Heart left ventricle (tissue), 16 donors: Measurements from ENCODE around the gene TIMELESS. TPM values are rescaled to one million over a fixed set of nuclear protein-coding genes. Genes with fewer than 3 reads are reported as not detected.
"Not testable (repeated sequence)": the region's sequence is repeated elsewhere in the genome, so short reads cannot be mapped to it uniquely, and the experiment has no call there.

Source experiments
- ATAC-seq, 4 donors: fragments of 200-7000 bp; cut with Tn5 transposase; one replicate each; pipeline ENCODE4 v1.9.1; 2020 to 2022; ENCODE audit warnings: moderate library complexity in 4 of 4, mild to moderate bottlenecking in 3 of 4, moderate number of reproducible peaks in 1 of 4
- DNase-seq, 5 donors: peaks; one replicate each; pipeline ENCODE4 v3.0.0-alpha.2; 2020
- H3K27ac ChIP-seq, 12 donors: fragments of 200-600 bp; sonication (generic) in 4 of 12; one replicate each; pipeline versions ENCODE4 v1.5.0 to v1.8.0; 2016 to 2022; ENCODE audit warnings: mild to moderate bottlenecking in 2 of 12
- H3K27me3 ChIP-seq, 9 donors: fragments of 200-600 bp; sonication (generic) in 2 of 9; one replicate each; pipeline versions ENCODE4 v1.5.1 to v1.8.0; 2016 to 2022; ENCODE audit warnings: mild to moderate bottlenecking in 3 of 9
- H3K36me3 ChIP-seq, 9 donors: fragments of 200-600 bp; sonication (generic) in 2 of 9; one replicate each; pipeline versions ENCODE4 v1.5.0 to v1.8.0; 2018 to 2022; ENCODE audit warnings: mild to moderate bottlenecking in 2 of 9
- H3K4me1 ChIP-seq, 12 donors: fragments of 200-600 bp; sonication (generic) in 4 of 12; one replicate each; pipeline versions ENCODE4 v1.5.0 to v1.8.0; 2016 to 2022; ENCODE audit warnings: mild to moderate bottlenecking in 3 of 12
- H3K4me3 ChIP-seq, 12 donors: fragments of 200-600 bp; sonication (generic) in 4 of 12; one replicate each; pipeline versions ENCODE4 v1.5.0 to v1.8.0; 2017 to 2022; ENCODE audit warnings: mild to moderate bottlenecking in 9 of 12, moderate library complexity in 4 of 12
- H3K9me3 ChIP-seq, 12 donors: fragments of 200-600 bp; sonication (generic) in 4 of 12; one replicate each; pipeline versions ENCODE4 v1.5.0 to v1.8.0; 2016 to 2022; ENCODE audit warnings: mild to moderate bottlenecking in 1 of 12
- CTCF ChIP-seq, 12 donors: fragments of 200-600 bp; sonication (generic) in 4 of 12; IDR thresholded peaks; one replicate each; pipeline versions ENCODE4 v1.5.0 to v1.8.0; 2018 to 2022; ENCODE audit warnings: antibody characterized with exemption in 12 of 12, mild to moderate bottlenecking in 5 of 12
- POLR2A ChIP-seq, 2 donors: fragments of 450-650 bp; IDR thresholded peaks; one replicate each; pipeline ENCODE4 v1.6.1; 2017; ENCODE audit warnings: antibody characterized with exemption in 2 of 2, mild to moderate bottlenecking in 2 of 2, moderate library complexity in 2 of 2
- WGBS, 4 donors: extraction: QIAGEN DNeasy Blood & Tissue Kit in 2 of 4; methylation state at CpG; one replicate each; pipeline versions ENCODE4 v1.1.5 to v1.1.7; 2013 to 2018; 5-methylcytosine and 5-hydroxymethylcytosine counted together
- intact Hi-C, 10 donors: fragments of 100-400 bp; cut with DNase I; formaldehyde crosslinking; loops; one replicate each; pipeline versions ENCODE4 v1.11.1 to v1.14.2; 2022
- long read RNA-seq, 3 donors: library from polyadenylated mRNA; unstranded; transcript quantifications; one replicate each; pipeline ENCODE4 v2.0.0, GENCODE V29; 2020 to 2021
- polyA plus RNA-seq, 2 donors: library from polyadenylated mRNA; stranded (reverse); fragments of 200-250 nt; gene quantifications; one replicate each; pipeline ENCODE4 v1.2.3, GENCODE V29; 2013
- total RNA-seq, 9 donors: library from RNA; depleted of rRNA in 2 of 9; stranded (reverse); fragments of >200 nt in 2 of 9; fragmentation: NEBNext Ultra II Directional in 3 of 9; extraction: Animal tissue kit (Norgen Biotek cat#: 25700) in 3 of 9; gene quantifications; one replicate each; pipeline versions ENCODE4 v1.1.0 to v1.2.4, GENCODE V29; 2016 to 2023
- donor health status: ischemic (EF 13 %, LVEDD 7.1; RV severe dilation, severe dysfunction).
- donor health status: healthy with polysubstance abuse.
- donor health status: DM: no; HTN: yes; CAD: no.
- donor health status: DM: no; HTN: no; CAD: no.
- donor health status: ischemic (EF 25% LVEDD 6.9; RV normal size, moderate dysfunction).
- donor health status: ischemic (EF 25% LVEDD 5.7; RV mildly dilated, moderate dysfunction).
- donor health status: healthy.
- donor health status: DM: yes; HTN: yes; CAD: no.
- donor health status: ischemic (EF 35%, LVEDD 5.7; RV mildly dilated, moderate dysfunction).
- donor health status: nonischemic (EF 11% LVEDD 7.7; RV severe dilation, severe dysfunction).
- donor health status: DM: yes; HTN: yes; CAD: no.
- donor health status: PGD.
- donor health status: ischemic (EF 29% LVEDD 5.4; RV normal size, mild dysfunction).
- donor health status: nonischemic (EF 23%, LVEDD 6.1; RV moderate dilation, normal function).

The TIMELESS gene
- total RNA-seq (1 to 10 TPM; 1.1 to 7.3 (median 2.4) TPM), polyA plus RNA-seq (1 to 10 TPM; 1.5 to 4.1 TPM)
- long read RNA-seq, donor 1, full-length matches to known transcripts: 1 of 3 reads
- long read RNA-seq, donor 1, partial matches to known transcripts: 1 of 3 reads
- long read RNA-seq, donor 1, other reads (novel, unspliced or antisense): 1 of 3 reads
- long read RNA-seq, donor 2, full-length matches to known transcripts: 3 of 9 reads
- long read RNA-seq, donor 2, partial matches to known transcripts: 3 of 9 reads
- long read RNA-seq, donor 2, other reads (novel, unspliced or antisense): 3 of 9 reads
- long read RNA-seq, donor 3, full-length matches to known transcripts: 9 of 13 reads
- long read RNA-seq, donor 3, partial matches to known transcripts: 2 of 13 reads
- long read RNA-seq, donor 3, other reads (novel, unspliced or antisense): 2 of 13 reads

- Histone ChIP-seq H3K27me3 (no peaks in the 10 kb centered on the region), H3K9me3 (no peaks in the 10 kb centered on the region), H3K27ac (peak within 1 kb of the TSS; percentile 69 to 94 (median 86)), H3K4me1 (peaks cover 0 to 22% (median 10%) of the 10 kb centered on the region in 12 donors), H3K4me3 (peak within 1 kb of the TSS; percentile 46 to 86 (median 69)), H3K36me3 (no peaks in the 10 kb centered on the region)
- TF ChIP-seq POLR2A (IDR thresholded peaks at IDR 0.05) (peak in 1 of 2 donors; percentile 50), CTCF (IDR thresholded peaks at IDR 0.05) (peak in 4 of 12 donors; percentile 6 to 16 (median 14))
- WGBS, 4 donors: 0 to 1% (median 0%) methylated on average over 47 to 58 of the region's 58 CpGs
- ATAC-seq: peak; percentile 96 to 99 (median 98)
- DNase-seq: peak; percentile 89 to 92 (median 90)
- intact Hi-C loops: loop anchor here in 7 of 10 donors (2.0 to 10.0 kb wide), 5 partner anchors 20 to 117 kb away; partner anchors contain the start of genes STAT2 (in 6 of the 7), APOF (in 5 of the 7), PAN2 (in 1 of the 7) and SPRYD4 (in 1 of the 7)
Measured at GRCh38 chr12:56448860-56449621, at the start of gene TIMELESS. TIMELESS (minus strand) TSS chr12:56449426; CDS start chr12:56434170, 15,256 bp downstream.

- H3K27me3 ChIP-seq, DNase-seq, H3K36me3 ChIP-seq, H3K9me3 ChIP-seq, intact Hi-C loops, H3K27ac ChIP-seq, H3K4me3 ChIP-seq, ATAC-seq, H3K4me1 ChIP-seq: not testable (repeated sequence)
- WGBS, 4 donors: 85 to 90% (median 87%) methylated on average over 14 of the region's 14 CpGs
Measured at GRCh38 chr12:56498126-56498902, 49.1 kb upstream of the TIMELESS start.

- H3K4me3 ChIP-seq: peak overlapping the region in 5 of 12 donors; percentile 10 to 27 (median 18)
Measured at GRCh38 chr12:56496704-56497103, 47.5 kb upstream of the TIMELESS start.

GRCh38 chr12:56494481-56494880 is 45.3 kb upstream of the TIMELESS start:
- H3K36me3 ChIP-seq, H3K4me1 ChIP-seq, DNase-seq, H3K27ac ChIP-seq, intact Hi-C loops, ATAC-seq, H3K9me3 ChIP-seq, H3K4me3 ChIP-seq: not testable (repeated sequence)
- 95 to 97% (median 97%) methylated on average over 7 to 27 of the region's 27 CpGs for WGBS, 4 donors
- H3K27me3 ChIP-seq: peaks cover 0 to 17% (median 0%) of the 10 kb centered on the region in 9 donors

More at GRCh38 chr12:56496704-56497103, 47.5 kb upstream of the TIMELESS start:
- intact Hi-C loops, ATAC-seq, H3K27me3 ChIP-seq, H3K4me1 ChIP-seq, H3K27ac ChIP-seq, H3K36me3 ChIP-seq, H3K9me3 ChIP-seq: not testable (repeated sequence)
- peak; percentile 41 to 78 (median 58) for DNase-seq
- 7 to 18% (median 11%) methylated on average over 9 to 17 of the region's 17 CpGs for WGBS, 4 donors
- peak; percentile 14 to 54 (median 38) for TF ChIP-seq CTCF (IDR thresholded peaks at IDR 0.05)

GRCh38 chr12:56494106-56494415 is 44.8 kb upstream of the TIMELESS start:
- DNase-seq, H3K27ac ChIP-seq, H3K4me3 ChIP-seq, intact Hi-C loops, H3K36me3 ChIP-seq, H3K9me3 ChIP-seq, H3K4me1 ChIP-seq, ATAC-seq: not testable (repeated sequence)
- 88 to 97% (median 95%) methylated on average over 5 to 15 of the region's 15 CpGs for WGBS, 4 donors
- peaks cover 0 to 21% (median 0%) of the 10 kb centered on the region in 9 donors for H3K27me3 ChIP-seq

GRCh38 chr12:56493409-56494105 is 44.3 kb upstream of the TIMELESS start:
- intact Hi-C loops: not testable (repeated sequence)
- 91 to 96% (median 93%) methylated on average over 20 to 31 of the region's 31 CpGs for WGBS, 4 donors

More at GRCh38 chr12:56493409-56494105, 44.3 kb upstream of the TIMELESS start:
- not testable (repeated sequence) for ATAC-seq, H3K4me1 ChIP-seq, H3K9me3 ChIP-seq, H3K4me3 ChIP-seq, H3K36me3 ChIP-seq, DNase-seq, H3K27ac ChIP-seq
- H3K27me3 ChIP-seq: peaks cover 0 to 26% (median 0%) of the 10 kb centered on the region in 9 donors
